WERI-Rb-1 (cell line): Measurements from ENCODE around the gene GRIP1.

Source experiments
- DNase-seq: peaks from one replicate; pipeline ENCODE4 v3.0.0-alpha.2; 2020
- H3K27ac ChIP-seq: fragments of 250-450 bp; sonication (Bioruptor Pico); 2 replicates; pipeline ENCODE4 v1.5.1; 2020; ENCODE audit warnings: mild to moderate bottlenecking, moderate library complexity
- H3K27me3 ChIP-seq: fragments of 250-450 bp; sonication (Bioruptor Pico); 2 replicates; pipeline ENCODE4 v1.5.1; 2021; ENCODE audit warnings: mild to moderate bottlenecking, low read depth, moderate library complexity; ENCODE audit not compliant: insufficient read depth, severe bottlenecking
- H3K36me3 ChIP-seq: fragments of 250-450 bp; sonication (Bioruptor Pico); 2 replicates; pipeline ENCODE4 v1.5.1; 2020; ENCODE audit warnings: mild to moderate bottlenecking, moderate library complexity
- H3K4me3 ChIP-seq: 2 replicates; pipeline ENCODE4 v1.5.1; 2011; ENCODE audit warnings: low read depth, mild to moderate bottlenecking, control low read depth, low read length
- H3K9me3 ChIP-seq: fragments of 250-450 bp; sonication (Bioruptor Pico); 2 replicates; pipeline ENCODE4 v1.5.1; 2021; ENCODE audit warnings: mild to moderate bottlenecking, moderate library complexity; ENCODE audit not compliant: severe bottlenecking
- TF ChIP-seq, protein P1 (sequence below): IDR thresholded peaks from 2 replicates; pipeline ENCODE4 v1.5.1; 2011; ENCODE audit warnings: low read depth, mild to moderate bottlenecking, control low read depth, inconsistent platforms, low read length

Gene GRIP1

GRCh38 chr12:66594688-66595087, 84.2 kb downstream of the GRIP1 start:
- no peak overlapping the region for H3K4me3 ChIP-seq
- TF ChIP-seq, protein P1, sequence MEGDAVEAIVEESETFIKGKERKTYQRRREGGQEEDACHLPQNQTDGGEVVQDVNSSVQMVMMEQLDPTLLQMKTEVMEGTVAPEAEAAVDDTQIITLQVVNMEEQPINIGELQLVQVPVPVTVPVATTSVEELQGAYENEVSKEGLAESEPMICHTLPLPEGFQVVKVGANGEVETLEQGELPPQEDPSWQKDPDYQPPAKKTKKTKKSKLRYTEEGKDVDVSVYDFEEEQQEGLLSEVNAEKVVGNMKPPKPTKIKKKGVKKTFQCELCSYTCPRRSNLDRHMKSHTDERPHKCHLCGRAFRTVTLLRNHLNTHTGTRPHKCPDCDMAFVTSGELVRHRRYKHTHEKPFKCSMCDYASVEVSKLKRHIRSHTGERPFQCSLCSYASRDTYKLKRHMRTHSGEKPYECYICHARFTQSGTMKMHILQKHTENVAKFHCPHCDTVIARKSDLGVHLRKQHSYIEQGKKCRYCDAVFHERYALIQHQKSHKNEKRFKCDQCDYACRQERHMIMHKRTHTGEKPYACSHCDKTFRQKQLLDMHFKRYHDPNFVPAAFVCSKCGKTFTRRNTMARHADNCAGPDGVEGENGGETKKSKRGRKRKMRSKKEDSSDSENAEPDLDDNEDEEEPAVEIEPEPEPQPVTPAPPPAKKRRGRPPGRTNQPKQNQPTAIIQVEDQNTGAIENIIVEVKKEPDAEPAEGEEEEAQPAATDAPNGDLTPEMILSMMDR, result no peak
- H3K27me3 ChIP-seq, result no peaks in the 10 kb centered on the region
- no peaks in the 10 kb centered on the region for H3K9me3 ChIP-seq
- H3K36me3 ChIP-seq, result no peaks in the 10 kb centered on the region
- DNase-seq, result no peak
- H3K27ac ChIP-seq, result no peak overlapping the region

DNA sequence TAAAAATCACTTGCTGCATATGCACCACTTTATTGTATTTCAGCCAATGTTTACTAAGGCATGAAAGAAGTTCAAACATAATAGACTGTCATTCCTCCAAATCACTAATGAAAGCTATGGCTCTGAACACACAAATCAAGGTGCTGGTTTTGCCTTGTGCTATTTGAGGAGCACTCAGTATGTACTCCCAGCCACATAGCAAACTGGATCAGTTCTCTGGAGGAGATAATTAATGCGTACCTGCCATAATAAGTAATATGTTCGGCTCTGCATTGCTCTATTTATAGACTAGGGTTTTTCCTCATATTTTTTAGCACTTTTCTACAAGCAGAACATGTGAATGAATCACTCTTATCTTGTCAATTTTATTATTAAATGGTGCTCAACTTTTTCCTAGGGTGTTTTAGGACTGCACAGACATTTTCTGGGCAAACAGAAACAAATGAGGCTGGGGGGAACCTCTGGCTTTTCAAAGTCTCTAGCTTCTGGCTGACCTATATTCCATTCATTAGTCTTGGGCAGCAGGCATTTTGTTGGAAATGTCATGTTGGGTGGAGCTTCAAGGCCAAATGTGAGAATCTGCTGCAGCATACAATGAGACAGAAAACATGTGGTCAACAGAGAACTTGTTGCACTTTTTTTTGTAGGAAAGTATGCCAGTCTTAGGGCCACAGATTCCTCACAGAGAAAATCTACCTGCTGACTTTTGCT, 88.4 kb downstream of the GRIP1 start:
- no peak overlapping the region for H3K4me3 ChIP-seq
- TF ChIP-seq, protein P1, result no peak
- DNase-seq, result no peak
- H3K27me3 ChIP-seq, result no peaks in the 10 kb centered on the region
- no peaks in the 10 kb centered on the region for H3K9me3 ChIP-seq
- H3K27ac ChIP-seq, result no peak overlapping the region
- H3K36me3 ChIP-seq, result no peaks in the 10 kb centered on the region

DNA sequence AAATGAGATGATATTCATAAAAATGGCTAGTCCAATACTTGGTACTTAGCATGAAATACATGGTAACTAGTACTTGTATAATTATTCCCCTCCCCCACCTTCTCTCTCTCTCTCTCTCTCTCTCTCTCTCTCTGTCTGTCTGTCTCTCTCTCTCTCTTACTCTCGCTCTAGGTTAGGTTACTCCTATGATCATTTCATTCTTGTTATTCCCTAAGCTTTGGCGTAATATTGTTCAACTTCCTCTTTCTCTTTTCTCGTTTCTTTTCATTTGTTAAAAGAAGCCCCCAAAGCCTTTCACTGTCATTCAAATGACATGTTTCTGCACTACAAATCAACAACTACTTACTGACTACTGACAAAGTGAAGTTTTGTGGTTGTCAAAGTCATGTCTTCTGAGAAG, 89.8 kb downstream of the GRIP1 start:
- H3K9me3 ChIP-seq, result no peaks in the 10 kb centered on the region

GRCh38 chr12:66587912-66588311, 91.0 kb downstream of the GRIP1 start:
- Histone ChIP-seq H3K27me3 (no peaks in the 10 kb centered on the region), H3K27ac (no peak overlapping the region), H3K4me3 (no peak overlapping the region), H3K36me3 (no peaks in the 10 kb centered on the region), H3K9me3 (no peaks in the 10 kb centered on the region)
- TF ChIP-seq, protein P1, result no peak
- no peak for DNase-seq

More for the DNA sequence above, 89.8 kb downstream of the GRIP1 start:
- Histone ChIP-seq H3K4me3 (no peak overlapping the region), H3K27me3 (no peaks in the 10 kb centered on the region), H3K36me3 (no peaks in the 10 kb centered on the region), H3K27ac (no peak overlapping the region)
- DNase-seq, result no peak
- TF ChIP-seq, protein P1, result no peak

- Histone ChIP-seq H3K9me3 (no peaks in the 10 kb centered on the region), H3K27me3 (no peaks in the 10 kb centered on the region)
These were observed 94.2 kb downstream of the GRIP1 start for GRCh38 chr12:66584673-66585072.

More at GRCh38 chr12:66584673-66585072, 94.2 kb downstream of the GRIP1 start:
- TF ChIP-seq, protein P1, result no peak
- Histone ChIP-seq H3K4me3 (no peak overlapping the region), H3K27ac (no peak overlapping the region), H3K36me3 (no peaks in the 10 kb centered on the region)
- DNase-seq, result no peak
